DND-41 (cell line): Measurements from ENCODE around the gene PLCD3.

ENCODE experiments used
- EZH2 ChIP-seq: IDR thresholded peaks from 3 replicates; pipeline ENCODE4 v1.6.1; 2012; ENCODE audit warnings: borderline replicate concordance, low read depth, mild to moderate bottlenecking, moderate library complexity, low read length, inconsistent platforms; ENCODE audit not compliant: severe bottlenecking
- TF ChIP-seq, protein P1 (sequence below): IDR thresholded peaks from 2 replicates; pipeline ENCODE4 v1.5.1; 2012; ENCODE audit warnings: borderline replicate concordance, low read length, moderate library complexity, mild to moderate bottlenecking; ENCODE audit not compliant: poor library complexity, severe bottlenecking; ENCODE audit errors: extremely low read depth

DNA sequence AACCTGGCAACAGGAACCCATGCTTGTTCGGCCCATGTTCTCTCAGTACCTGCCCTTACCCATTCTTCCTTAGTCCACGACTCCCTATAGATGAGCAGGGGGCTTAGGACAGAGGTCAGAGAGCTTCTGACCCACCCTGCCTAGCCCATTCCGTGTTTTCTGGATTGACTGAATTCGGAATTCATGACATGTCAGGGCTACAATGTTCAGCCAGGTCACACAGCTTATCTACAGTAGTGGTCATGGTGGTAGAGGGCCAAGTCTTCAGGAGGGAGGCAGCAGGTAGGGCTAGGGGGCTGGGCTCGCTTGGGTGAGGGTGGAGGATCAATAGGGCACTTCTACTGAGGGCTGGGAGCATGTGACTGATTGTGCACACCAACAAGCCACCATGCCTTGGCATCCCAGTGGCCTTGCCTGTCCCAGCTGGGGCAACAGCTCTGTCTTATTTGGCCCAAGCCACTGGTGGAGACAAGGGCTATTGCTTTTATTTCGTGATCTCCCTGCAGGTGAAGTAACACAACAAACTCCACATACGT lies 32.5 kb upstream of the PLCD3 start:
- TF ChIP-seq EZH2, result no peak
- TF ChIP-seq, protein P1, sequence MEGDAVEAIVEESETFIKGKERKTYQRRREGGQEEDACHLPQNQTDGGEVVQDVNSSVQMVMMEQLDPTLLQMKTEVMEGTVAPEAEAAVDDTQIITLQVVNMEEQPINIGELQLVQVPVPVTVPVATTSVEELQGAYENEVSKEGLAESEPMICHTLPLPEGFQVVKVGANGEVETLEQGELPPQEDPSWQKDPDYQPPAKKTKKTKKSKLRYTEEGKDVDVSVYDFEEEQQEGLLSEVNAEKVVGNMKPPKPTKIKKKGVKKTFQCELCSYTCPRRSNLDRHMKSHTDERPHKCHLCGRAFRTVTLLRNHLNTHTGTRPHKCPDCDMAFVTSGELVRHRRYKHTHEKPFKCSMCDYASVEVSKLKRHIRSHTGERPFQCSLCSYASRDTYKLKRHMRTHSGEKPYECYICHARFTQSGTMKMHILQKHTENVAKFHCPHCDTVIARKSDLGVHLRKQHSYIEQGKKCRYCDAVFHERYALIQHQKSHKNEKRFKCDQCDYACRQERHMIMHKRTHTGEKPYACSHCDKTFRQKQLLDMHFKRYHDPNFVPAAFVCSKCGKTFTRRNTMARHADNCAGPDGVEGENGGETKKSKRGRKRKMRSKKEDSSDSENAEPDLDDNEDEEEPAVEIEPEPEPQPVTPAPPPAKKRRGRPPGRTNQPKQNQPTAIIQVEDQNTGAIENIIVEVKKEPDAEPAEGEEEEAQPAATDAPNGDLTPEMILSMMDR, result no peak
